Tibial nerve (tissue), 3 donors: ENCODE data around the gene PFKFB2.

Experiments used
- CTCF ChIP-seq, 5 experiments: fragments of 200-600 bp in 3 of 5; fragments of 450-650 bp in 2 of 5; sonication (generic) in 3 of 5; IDR thresholded peaks; one replicate each; pipeline ENCODE4 v1.5.1; 2016 to 2019; ENCODE audit warnings: antibody characterized with exemption in 5 of 5, mild to moderate bottlenecking in 3 of 5, moderate library complexity in 2 of 5
- POLR2A ChIP-seq, 2 donors: fragments of 450-650 bp; IDR thresholded peaks; one replicate each; pipeline ENCODE4 v1.6.1; 2017; ENCODE audit warnings: antibody characterized with exemption in 2 of 2, mild to moderate bottlenecking in 2 of 2, moderate library complexity in 2 of 2

GRCh38 chr1:207101720-207102119, 48.6 kb downstream of the PFKFB2 start:
- TF ChIP-seq CTCF (IDR thresholded peaks at IDR 0.05) (no peak), POLR2A (IDR thresholded peaks at IDR 0.05) (no peak)
